Transverse colon (tissue), 3 donors: ENCODE measurements around the gene TSHB.

Experiments used
- CTCF ChIP-seq, 5 experiments: fragments of 200-600 bp in 3 of 5; fragments of 450-650 bp in 2 of 5; sonication (generic) in 3 of 5; IDR thresholded peaks; 1 replicate in 2 of 5; 2 replicates in 3 of 5; pipeline ENCODE4 v1.5.1; 2016 to 2017; ENCODE audit warnings: antibody characterized with exemption in 5 of 5, inconsistent platforms in 3 of 5, mild to moderate bottlenecking in 2 of 5, moderate library complexity in 1 of 5
- POLR2A ChIP-seq: fragments of 450-650 bp; IDR thresholded peaks from one replicate; pipeline ENCODE4 v1.6.1; 2016; ENCODE audit warnings: antibody characterized with exemption, mild to moderate bottlenecking, moderate library complexity

- TF ChIP-seq CTCF (IDR thresholded peaks at IDR 0.05) (no peak), POLR2A (no peak)
These were observed at the start of gene TSHB for GRCh38 chr1:115029526-115029925.
